HL-60/S4 treated with retinoic acid at 250 ng/mL for 4 days and 3 days (cell line): ENCODE data around the gene SYCP3.

Experiments used
- in situ Hi-C: fragments of 300-500 bp; cut with MboI; formaldehyde crosslinking; loops from 2 replicates; pipeline ENCODE4 v1.7.0; 2022; ENCODE audit warnings: low sequenced_read_pairs

The SYCP3 gene

DNA sequence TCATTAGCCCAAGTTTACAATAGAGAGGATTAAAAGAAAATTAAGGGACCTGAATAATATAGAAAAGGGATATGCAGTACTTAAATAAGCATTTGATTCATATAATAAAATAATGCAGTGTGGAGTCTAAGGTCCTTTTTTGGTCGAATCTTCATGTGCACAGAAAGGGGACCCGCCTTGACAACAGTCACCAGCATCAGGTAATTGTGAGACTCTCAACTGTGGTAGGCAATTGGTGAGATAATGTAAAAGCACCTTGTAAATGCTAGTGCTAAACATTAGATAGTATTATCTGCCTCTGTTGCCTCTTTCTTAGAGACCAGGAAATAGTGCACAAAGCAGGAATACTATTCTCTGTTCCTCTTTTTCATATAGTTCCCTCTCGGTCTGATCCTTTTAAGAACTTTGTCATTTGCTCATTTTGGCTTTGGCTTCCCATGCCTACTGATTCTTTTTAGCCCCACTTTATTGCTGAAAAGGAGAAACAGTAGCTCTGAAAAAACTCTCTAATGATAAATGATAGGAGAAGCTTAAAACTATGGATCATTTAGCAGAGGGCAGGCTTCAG lies 24.3 kb downstream of the SYCP3 start:
- in situ Hi-C loops: no loop called here

DNA sequence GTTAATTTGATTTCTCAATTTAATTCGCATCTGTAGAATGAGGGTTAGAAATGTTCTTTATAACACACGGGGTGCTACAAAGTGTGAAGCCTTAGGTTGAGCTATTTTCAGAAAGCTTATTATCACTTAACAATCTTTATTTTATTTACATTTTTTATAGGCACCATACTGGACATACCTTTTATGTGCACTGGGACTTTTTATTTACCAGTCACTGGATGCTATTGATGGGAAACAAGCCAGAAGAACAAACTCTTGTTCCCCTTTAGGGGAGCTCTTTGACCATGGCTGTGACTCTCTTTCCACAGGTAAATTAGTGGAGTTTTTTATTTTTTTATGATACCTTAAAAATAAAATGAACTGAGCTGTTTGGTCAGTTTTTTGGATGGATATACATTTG lies 25.3 kb downstream of the SYCP3 start:
- in situ Hi-C loops: no loop called here

DNA sequence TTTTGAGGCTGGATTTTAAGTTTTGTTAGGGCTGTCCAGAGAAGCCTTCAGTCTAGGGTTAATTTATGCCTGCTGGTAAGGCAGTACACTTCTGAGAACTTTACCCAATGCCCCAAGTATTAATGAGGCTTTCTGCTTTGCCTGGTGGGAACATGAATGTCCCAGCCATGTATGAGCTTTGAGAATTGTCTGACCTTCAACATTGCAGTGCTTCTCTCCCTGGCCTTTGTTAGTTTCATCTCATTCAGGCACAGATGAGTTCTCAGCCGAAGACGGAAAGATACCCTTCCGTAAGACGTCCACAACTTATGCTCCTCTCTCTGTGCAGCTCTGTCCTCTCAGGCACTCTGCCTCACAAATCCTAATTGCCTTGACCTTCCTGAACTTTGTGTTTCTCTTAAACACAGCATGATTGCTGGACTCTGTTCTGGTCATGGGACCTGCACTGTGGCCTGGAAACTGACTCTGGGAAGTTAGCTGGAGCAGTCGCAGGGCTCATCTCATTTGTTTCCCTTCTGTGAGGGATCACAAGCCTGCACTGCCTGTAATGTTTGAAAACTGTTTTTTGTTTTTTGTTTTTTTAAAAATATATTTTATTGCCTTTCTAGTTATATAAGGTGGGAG lies 26.1 kb downstream of the SYCP3 start:
- in situ Hi-C loops: no loop called here

DNA sequence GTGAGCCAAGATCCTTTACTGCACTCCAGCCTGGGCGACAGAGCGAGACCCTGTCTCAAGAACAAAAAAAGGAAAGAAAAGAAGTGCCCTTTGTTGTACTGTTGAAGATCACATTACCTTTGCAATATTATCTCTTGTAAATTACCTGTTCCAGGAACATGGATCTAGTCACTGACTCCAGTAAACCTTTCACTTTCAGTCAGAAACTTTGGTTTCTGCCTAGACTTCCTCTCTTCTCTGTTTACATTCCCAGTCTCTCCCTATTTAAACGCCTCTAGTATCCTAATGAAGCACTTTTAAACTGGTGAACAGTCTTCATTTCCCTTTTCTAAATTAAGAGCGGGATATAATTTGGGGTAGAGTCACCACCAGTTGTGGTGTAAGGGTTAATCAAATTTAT lies 29.0 kb downstream of the SYCP3 start:
- in situ Hi-C loops: no loop called here

DNA sequence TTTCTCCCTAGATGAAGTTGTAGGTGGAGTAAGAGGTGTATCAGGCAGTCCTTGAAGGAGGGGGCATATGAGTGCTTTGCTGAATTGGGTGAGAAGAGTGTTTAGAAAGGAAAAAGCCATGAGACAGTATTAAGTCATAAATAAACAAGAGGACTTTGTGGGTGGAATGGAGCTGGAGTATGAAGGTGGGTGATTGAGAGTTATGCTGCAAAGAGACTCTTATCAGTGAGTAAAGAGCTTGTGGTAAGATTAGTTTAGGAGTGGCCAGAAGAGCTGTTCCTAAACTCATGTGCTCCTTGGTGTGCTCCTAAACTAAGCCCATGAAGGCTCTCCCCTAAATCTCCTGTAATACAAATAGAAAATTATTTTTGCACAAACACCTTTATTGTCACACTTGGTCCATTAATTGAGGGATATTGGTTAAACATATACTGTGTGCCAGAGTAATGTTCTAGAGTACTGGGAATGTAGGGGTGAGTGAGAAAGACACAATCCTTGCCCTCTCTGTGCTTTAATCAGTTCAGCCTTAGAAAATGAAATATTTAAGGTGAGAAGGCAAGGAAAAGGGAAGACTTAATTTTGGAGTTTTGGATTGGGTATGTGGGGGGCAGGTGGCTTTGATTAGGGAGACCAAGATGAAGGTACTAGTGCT lies 32.0 kb downstream of the SYCP3 start:
- in situ Hi-C loops: no loop called here

DNA sequence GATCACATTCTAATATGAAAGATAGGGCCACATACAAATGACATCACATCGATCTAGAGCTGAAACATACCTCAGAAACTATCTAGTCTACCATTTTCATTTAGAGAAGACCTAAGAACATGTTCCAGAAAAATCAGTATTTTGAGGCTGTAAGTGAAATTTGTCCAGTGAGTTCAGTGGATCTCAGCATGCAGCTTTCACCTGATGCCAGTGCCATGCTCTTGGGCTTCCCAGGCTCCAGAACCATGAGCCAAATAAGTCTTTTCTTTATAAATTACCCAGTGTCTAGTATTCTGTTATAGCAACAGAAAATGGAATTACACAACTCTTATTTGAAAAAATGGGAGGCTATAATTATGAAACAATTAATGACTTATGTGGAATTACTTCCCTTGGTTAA lies 32.9 kb downstream of the SYCP3 start:
- in situ Hi-C loops: no loop called here

DNA sequence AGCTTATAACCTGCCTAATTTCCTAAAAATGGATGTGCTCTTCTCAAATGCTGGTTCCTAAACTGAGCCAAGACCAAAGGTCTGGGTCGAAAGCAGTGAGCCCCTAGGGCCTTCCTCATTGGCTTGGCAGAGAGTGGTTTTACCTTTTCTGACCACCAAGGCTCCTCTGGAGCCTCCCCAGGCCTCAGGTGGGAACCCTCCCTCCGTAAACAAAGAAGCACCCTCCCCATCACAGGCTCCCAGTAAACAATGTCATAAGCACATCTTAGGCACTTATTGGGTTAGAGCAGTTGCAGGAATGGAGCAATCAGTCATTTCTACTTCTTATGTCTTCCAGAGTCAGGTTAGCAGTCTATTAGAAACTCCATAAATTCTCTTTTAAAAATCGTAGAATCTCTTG lies 35.8 kb downstream of the SYCP3 start:
- in situ Hi-C loops: no loop called here

DNA sequence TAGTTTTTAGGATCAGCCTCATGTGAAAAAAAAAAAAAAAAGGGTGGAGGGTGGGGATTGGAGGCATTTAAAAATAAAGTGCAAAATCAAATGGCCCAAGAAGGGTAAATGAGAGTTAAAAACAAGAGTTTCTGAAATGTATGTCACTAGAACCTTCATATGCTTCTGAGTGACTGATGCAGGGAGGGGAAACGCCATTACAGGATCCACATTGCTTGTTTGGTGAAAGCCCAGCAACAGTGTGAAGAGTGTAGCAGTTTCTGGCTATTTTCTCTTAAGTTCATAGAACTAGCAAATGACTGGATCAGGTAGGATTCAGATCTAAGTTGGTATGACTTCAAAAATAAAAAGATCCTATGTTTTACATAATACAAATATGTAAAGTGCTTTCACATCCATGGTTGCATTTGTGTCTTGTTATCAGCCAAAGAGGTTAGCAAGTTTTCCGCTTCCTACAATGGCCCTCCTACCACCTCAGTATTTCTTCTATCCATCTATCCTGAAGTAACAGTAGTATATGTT lies 38.9 kb downstream of the SYCP3 start:
- in situ Hi-C loops: no loop called here

DNA sequence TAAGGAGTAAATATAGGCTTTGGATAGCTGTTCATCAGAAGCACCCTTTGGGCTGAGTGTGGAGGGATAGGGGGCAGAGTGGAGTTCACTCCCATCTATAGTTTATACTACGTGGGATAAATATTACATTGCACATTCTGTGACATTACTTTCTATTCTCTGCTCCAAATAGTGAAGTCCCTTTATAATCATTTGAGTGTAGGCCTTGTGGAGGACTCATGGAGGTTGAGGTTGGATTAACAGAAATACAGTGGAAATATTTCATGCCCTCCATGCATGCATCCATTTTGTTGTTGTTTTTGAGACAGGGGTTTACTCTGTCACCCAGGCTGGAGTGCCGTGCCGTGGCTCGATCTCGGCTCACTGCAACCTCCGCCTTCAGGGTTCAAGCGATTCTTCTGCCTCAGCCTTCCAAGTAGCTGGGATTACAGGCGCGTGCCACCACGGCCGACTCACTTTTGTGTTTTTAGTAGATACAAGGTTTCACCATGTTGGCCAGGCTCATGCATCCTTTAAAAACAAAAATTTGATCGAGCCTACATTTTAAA lies 40.4 kb downstream of the SYCP3 start:
- in situ Hi-C loops: no loop called here

DNA sequence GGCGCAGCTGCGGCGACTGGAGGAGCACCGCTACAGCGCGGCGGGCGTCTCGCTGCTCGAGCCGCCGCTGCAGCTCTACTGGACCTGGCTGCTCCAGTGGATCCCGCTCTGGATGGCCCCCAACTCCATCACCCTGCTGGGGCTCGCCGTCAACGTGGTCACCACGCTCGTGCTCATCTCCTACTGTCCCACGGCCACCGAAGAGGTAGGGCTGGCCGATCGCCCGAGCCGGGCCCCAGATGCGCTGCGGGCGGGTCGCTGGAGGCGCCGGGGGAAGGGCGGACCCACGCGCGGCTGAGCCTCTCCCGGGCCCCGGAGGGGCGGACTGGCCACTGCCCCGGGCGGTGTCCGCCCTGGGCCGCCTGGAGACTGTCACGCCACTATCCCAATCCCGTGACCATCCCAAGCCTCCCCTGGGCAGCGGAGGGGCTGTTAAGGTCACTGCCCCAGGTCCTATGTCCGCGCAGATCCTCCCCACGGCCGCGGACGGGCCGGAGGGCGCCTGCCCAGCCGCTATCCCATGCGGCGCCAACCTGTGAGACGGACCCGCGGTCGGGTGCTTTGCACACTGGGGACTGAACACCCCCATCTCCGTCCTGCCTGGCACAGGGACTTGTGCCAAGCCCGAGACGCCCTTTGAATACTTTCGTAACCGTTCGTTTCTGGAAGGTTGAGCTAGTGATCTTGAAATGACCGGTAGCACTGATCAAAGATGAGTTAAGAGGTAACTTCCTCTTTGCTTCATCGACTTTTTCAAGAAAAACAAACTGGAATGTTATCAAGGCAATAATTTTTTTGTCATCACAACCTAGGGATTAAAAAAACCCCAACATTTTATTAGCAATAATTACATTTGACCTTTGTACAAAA lies 41.1 kb downstream of the SYCP3 start:
- in situ Hi-C loops: no loop called here

DNA sequence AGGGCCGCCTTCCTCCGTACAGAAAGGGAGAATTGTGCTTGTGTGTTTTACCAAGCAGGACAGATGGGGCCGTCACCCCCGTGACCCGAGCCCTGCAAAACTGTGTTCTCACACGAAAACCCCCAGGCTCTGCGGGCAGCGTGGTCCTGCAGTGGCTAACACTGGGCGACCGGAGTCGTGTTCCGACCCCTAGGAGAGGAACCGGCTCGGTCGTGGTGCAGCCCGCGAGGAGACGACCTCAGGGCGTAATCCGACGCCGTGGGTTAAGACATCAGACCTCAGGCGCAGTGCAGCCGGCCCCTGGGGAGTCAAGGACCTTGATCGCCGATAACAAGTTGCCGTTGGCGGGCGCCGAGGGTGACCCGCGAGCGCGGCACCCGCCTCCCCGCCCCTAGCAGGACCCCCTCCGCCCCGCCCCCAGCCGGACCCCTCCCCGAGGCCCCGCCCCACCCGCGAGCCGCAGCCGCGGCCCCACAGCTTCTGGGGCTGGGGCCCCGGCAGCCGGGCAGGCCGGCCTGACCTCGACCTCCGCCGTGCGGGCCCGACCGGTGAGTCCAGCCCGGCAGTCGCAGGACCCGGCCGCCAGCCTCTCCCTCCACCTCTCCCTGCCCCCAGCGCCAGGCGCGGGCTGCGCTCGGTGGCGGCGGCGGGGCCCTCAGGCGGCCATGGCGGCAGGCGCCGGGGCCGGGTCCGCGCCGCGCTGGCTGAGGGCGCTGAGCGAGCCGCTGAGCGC lies 41.9 kb downstream of the SYCP3 start, which contains the start of gene CHPT1:
Gene CHPT1 (plus strand): TSS at position 444 of the 733 bp plus-strand sequence. CDS start 222 bp downstream, at position 666.
- in situ Hi-C loops: no loop called here

DNA sequence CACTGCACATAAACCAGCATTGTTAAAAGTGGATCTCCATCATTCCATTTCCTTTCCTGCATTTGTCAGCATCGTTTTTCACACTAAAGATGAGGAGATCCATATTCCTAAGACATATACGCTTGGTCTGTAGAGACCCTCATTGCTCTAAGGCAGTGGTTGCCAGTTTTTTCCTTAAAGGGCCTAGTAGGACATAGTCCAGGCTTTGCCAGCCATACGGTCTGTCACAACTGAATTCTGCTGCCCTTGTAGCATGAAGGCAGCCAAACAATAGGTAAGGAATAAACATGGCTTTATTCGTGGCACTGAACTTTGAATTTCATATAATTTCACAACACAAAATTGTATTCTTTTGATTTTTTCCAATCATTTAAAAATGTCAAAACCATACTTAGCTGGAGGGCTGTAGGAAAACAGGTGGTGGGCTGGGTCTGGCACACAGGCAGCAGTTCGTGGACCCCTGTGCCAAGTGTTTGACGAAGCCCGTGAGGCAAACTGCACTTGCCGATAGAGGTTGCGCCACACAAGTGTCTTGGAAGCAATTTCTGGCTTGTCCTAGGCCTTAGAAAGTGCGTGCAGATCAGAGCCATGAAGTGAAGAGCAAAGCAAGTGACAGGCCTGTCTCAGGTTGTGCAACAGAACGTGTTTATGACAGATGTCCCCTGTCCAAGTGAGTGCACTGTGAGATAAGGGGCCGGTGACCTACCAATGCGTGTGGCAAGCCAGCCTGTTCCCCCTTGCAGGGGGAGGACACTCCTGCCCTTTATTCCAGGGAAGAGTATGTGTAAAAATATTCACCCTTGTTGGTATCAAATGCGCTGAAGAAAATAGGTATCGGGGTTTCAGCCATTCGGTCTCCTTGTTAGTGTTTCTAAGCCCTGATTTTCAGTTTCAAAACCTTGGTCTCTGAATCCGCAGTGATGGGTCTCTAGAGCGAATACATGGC lies 42.7 kb downstream of the SYCP3 start:
- in situ Hi-C loops: no loop called here

DNA sequence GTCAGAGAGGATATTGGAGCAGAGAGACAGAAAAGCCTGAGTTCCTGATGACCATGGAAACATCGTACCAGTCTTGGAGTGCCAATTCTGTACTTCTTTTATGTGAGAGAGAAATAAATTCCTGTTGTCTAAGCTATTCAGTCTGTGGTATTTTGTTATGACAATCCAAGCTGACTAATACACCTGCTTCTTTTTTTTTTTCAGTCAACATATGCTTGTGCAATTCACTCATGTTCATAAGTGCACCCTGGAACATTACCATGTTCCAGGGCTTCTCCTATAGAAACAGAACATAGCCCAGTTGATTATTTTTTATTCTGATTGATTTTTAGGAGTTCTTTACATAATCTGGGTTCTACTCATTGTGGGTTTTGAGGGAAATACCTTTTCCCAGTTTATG lies 43.6 kb downstream of the SYCP3 start:
- in situ Hi-C loops: no loop called here

DNA sequence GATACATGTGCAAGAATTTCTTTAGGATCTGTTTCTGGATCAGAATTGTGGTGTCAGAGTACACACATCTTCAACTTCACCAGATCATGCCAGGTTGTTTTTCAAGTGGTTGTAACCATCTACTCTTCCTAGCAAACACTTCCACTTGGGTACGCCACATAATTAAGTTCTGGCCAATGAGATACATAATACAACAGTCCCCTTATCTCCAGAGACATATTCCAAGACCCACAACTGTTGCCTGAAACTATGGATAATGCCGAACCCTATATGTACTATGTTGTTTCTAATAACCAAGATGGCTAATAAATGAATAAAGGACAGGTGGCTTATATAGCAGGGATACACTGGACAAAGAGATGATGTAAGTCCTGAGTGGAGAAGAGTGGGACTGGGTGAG lies 44.3 kb downstream of the SYCP3 start:
- in situ Hi-C loops: no loop called here

DNA sequence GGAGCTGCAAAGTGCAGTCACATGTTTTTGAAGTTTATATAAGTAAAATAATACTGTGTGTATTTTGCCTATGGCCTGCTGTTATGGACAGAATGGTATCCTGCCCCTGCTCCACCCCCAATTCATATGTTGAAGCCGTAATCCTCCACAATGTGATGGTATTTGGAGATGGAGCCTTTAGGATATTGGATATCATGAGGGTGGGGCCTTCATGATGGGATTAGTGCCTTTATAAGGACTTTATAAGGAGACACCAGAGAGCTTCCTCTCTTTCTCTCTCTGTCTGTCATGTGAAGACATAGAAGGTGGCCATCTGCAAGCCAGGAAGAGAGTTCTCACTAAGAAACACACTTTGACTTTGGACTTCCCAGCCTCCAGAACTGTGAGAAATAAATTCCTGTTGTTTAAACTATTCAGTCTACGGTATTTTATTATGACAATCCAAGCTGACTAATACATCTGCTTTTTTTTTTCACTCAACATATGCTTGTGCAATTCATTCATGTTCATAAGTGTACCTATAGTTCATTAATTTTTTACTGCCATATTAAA lies 44.9 kb downstream of the SYCP3 start:
- in situ Hi-C loops: no loop called here

DNA sequence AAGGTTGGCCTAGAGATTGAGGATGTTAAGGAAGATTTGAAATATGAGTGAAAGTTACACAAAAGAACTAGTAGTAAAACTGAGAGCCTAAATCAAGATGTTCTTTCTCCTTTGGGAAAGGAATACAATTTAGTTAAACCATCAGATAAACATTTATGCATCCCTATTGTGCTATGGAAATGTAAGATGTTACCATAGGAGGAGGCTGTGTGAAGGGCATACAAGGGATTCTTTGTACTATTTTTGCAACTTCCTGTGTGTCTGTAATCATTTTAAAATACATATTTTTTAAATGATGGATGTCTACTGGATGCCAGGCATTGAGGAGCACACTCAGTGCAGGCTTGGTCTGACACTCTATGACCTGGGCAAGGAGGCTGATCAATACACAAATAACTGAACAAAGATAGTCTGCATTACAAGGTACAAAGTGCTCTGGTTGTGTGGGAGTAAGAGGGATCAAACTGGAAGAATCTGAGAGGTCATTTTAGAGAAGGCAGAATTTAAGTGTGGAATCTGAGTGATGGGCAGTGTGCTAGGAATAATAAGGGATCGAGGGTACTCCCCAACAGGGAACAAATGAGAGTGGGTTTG lies 47.7 kb downstream of the SYCP3 start:
- in situ Hi-C loops: no loop called here

DNA sequence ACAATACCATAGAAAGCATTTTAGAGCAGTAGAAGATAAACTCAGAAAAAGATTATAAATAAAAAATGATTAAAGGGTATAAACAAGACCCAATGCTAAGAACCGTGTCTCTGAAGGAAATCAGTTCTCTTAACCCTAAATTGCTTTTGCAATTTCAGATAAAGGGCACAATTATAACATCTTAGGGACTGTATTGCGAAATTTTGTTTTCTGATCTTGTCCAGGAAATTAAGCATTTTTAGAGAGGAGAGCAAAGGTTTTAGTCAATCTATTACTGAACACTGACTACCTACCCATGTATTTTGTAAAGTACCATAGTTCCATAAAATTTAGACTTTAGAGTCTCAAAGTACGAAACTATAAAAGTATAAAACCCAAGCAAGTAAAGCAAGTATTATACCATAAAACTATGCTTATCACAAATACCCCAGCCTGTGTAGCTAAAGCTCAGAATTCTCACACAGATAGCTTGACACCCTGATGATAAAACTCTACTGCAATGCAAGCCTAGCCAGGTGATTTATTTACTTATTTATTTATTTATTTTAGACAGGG lies 48.6 kb downstream of the SYCP3 start:
- in situ Hi-C loops: no loop called here

DNA sequence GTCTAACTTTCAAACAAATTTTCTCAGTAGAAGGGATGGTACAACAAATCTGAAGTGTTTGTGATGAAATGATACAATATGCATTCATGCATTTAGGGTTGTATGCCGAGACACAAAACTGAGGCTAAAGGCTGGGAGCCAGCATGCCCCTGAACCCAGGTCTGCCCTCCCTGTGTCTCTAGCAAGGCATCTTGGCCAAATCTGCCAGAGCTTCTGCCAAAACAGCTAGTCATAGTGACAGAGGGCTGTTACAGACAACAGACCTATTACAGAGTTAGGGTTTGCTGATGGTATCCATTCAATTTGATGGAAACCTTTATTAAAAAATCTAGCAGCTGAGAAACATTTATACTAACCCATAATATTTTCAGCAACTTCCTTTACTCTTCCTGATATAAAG lies 53.1 kb downstream of the SYCP3 start:
- in situ Hi-C loops: no loop called here
